D721Med (cell line): Measurements from ENCODE around the gene WASF3.

Experiments used
- DNase-seq: peaks from one replicate; pipeline ENCODE4 v3.0.0; 2011; ENCODE audit warnings: low spot score; ENCODE audit not compliant: insufficient read length
- FAIRE-seq: peaks from 2 replicates; lab custom pipeline; 2011; peaks lifted over from hg19 to GRCh38; lab: Jason Lieb, UNC
- TF ChIP-seq, protein P1 (sequence below): IDR thresholded peaks from 2 replicates; pipeline ENCODE4 v1.5.1; 2012; ENCODE audit warnings: mild to moderate bottlenecking, control low read depth; ENCODE audit not compliant: insufficient read depth; ENCODE audit errors: missing control alignments

WASF3 gene

DNA sequence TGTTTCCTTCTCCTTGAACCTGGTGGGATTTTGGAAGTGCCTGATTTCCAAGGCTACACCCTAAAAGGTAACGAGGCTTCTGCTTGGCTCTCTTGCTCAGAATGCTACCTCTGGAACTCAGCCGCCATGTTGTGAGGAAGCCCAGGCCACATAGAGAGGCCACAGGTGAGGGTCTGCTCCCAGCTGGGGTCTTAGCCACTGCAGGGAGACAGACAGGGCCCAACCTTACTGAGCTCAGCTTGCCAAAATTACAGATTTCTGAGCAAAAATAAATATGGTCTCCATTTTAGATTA is 141.7 kb downstream of the WASF3 start:
- TF ChIP-seq, protein P1, sequence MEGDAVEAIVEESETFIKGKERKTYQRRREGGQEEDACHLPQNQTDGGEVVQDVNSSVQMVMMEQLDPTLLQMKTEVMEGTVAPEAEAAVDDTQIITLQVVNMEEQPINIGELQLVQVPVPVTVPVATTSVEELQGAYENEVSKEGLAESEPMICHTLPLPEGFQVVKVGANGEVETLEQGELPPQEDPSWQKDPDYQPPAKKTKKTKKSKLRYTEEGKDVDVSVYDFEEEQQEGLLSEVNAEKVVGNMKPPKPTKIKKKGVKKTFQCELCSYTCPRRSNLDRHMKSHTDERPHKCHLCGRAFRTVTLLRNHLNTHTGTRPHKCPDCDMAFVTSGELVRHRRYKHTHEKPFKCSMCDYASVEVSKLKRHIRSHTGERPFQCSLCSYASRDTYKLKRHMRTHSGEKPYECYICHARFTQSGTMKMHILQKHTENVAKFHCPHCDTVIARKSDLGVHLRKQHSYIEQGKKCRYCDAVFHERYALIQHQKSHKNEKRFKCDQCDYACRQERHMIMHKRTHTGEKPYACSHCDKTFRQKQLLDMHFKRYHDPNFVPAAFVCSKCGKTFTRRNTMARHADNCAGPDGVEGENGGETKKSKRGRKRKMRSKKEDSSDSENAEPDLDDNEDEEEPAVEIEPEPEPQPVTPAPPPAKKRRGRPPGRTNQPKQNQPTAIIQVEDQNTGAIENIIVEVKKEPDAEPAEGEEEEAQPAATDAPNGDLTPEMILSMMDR = no peak
- DNase-seq (no peak), FAIRE-seq (no peak)

GRCh38 chr13:26705536-26705935 is 148.1 kb downstream of the WASF3 start:
- no peak for FAIRE-seq
- DNase-seq = no peak
- TF ChIP-seq, protein P1 = no peak

- FAIRE-seq (no peak), DNase-seq (no peak)
- TF ChIP-seq, protein P1 = peak; percentile 10
Observed at GRCh38 chr13:26706381-26706780, 148.9 kb downstream of the WASF3 start.

DNA sequence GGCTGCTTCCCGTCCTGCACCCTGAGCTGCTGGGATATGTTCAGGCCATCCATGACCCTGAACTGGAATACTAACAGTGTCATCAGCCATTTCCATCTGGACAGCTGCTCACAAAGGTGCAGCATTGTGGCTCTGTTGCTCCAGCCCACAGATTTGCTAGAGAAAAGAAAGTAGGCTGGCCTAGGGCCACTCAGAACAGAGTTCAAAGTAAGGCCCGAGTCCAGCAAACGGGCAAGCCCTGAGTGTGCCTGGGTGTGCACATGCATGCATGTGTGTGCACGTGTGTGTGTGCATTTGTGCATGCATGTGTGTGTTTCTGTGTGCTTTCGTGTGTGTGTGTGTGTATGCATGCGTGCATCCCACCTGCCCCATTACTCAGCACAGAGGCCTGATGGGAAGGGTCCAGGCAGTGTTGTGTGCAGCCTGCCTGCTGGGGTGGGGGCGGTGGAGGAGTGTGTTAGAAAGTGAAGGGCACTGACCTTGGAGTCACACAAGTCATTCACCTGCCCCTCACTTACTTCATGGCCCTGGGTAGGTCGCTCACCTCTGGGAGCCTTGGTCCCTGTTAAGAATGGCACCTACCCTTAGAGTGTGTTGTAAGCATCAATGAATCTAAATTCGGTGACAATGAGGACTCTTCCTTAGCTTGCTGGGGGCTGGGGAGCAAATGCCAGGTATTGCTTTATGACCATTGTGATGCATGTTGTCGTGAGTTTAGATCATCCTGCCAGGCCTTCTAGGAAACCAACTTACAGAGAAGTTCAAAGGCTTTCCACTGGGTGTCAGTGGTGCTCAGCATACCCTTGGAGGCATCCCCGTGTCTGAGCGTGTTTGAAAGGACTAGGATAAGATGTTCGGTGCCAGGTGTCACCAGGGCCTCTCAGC is 149.9 kb downstream of the WASF3 start:
- TF ChIP-seq, protein P1 = peak; percentile 70
- peak; percentile 60 for DNase-seq
- FAIRE-seq = peak; percentile 73

GRCh38 chr13:26708007-26708297 is 150.5 kb downstream of the WASF3 start:
- TF ChIP-seq, protein P1 = no peak
- DNase-seq = no peak
- no peak for FAIRE-seq

DNA sequence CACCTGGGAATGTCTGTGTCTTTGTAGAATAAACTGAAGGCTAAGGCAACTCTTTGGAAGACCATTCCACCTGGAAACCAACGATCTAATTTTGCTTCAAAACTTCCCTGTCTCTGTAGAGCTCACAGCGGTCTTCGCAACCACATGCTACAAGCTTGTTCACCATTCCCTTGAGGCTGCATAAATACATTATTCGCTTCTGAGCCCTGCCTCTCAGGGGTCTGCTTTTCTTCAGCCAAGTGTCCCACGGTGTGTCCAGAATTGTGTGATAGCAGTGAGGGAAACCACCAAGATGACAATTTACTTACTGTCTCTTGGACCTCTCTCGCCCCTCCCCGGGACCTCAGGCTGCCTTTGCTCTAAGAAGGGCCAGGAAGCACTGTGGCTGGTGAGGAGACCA is 152.0 kb downstream of the WASF3 start:
- TF ChIP-seq, protein P1 = no peak
- DNase-seq (no peak), FAIRE-seq (no peak)

DNA sequence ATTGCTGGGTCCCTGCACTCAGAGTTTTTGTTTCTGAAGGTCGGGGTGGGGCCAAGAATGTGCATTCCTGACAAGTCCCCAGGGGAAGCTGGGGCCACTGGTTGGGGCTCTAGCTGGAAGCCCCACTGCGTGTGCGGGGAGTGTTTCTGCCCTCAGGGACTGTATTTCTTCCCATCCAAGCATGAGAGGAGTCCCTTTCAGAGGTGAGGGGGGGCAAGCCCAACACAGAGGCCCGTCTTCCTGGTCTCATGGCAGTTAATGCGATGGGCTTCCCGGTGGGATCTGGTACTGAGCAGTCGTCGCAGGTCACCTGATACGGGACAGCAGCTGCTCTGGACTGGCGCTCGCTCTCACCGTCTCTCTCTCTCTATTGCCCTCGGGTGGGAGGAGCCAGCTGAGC is 152.7 kb downstream of the WASF3 start:
- DNase-seq (no peak), FAIRE-seq (no peak)
- TF ChIP-seq, protein P1 = no peak
